Left kidney (tissue), 2 donors: ENCODE measurements around the gene ENTPD2. TPM values are rescaled to one million over a fixed set of nuclear protein-coding genes. Genes with fewer than 3 reads are reported as not detected.
"Not testable (repeated sequence)": the region's sequence is repeated elsewhere in the genome, so short reads cannot be mapped to it uniquely, and the experiment has no call there.

ENCODE experiments used
- DNase-seq: peaks from one replicate; pipeline ENCODE4 v3.0.0-alpha.2; 2013
- polyA plus RNA-seq: library from polyadenylated mRNA; unstranded; fragments of 120-200 nt; gene quantifications from one replicate; pipeline ENCODE4 v1.2.1, GENCODE V29; 2013; ENCODE audit not compliant: insufficient read length

ENTPD2 gene
- polyA plus RNA-seq, 1 donor = 4.7 TPM

GRCh38 chr9:137046088-137046787 lies 7.6 kb downstream of the ENTPD2 start, which contains the start of gene NPDC1:
NPDC1 (minus strand) TSS chr9:137046177; CDS start chr9:137045989, 188 bp downstream.
- peak; percentile 79 for DNase-seq

GRCh38 chr9:137045294-137046087 lies 8.4 kb downstream of the ENTPD2 start:
- DNase-seq = no peak

GRCh38 chr9:137044502-137045177 lies 9.2 kb downstream of the ENTPD2 start:
- DNase-seq = no peak

- no peak for DNase-seq
Observed at GRCh38 chr9:137044037-137044436, 9.8 kb downstream of the ENTPD2 start.

- no peak for DNase-seq
Observed at GRCh38 chr9:137042751-137043727, 10.8 kb downstream of the ENTPD2 start.

GRCh38 chr9:137041124-137041523 lies 12.7 kb downstream of the ENTPD2 start:
- DNase-seq = no peak

- DNase-seq = no peak
Observed at GRCh38 chr9:137040568-137040967, 13.3 kb downstream of the ENTPD2 start.

DNA sequence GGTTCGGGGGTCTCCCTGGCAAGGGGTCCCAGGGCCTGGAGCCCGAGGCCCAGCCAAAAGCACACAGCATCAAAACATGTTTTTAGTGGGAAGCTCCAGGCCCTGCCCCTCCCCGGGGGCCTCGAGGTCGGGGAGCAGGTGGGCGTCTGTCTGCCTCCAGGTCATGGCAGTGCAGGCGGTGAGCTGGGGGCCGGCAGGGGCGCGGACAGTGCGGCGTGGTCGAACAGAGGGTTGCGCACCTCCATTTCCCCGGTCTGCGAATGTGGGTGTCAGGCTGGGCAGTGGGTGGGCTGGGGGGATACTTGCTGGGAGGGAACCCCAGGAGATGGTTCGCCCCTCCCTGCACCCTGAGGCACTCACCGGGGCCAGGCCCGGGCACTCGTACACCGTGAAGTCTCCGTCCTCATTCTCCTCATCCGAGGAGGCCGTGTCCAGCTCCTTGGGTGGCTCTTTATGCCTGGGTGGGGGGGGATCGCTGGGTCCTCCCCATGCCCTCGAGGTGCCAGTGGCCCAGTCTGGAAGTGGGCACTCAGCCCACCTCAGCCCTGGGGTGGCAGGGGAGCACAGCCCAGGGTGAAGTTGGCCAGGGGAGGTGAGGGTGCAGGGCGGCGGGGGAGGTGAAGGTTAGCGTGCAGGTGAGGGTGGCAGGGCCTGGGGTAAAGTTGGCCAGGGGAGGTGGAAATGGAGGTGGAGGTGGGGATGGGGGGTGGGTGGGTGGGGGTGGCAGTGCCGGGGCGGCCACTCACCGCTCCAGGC lies 14.1 kb downstream of the ENTPD2 start:
- DNase-seq = no peak

GRCh38 chr9:137038916-137039315 lies 14.9 kb downstream of the ENTPD2 start:
- DNase-seq = no peak

DNA sequence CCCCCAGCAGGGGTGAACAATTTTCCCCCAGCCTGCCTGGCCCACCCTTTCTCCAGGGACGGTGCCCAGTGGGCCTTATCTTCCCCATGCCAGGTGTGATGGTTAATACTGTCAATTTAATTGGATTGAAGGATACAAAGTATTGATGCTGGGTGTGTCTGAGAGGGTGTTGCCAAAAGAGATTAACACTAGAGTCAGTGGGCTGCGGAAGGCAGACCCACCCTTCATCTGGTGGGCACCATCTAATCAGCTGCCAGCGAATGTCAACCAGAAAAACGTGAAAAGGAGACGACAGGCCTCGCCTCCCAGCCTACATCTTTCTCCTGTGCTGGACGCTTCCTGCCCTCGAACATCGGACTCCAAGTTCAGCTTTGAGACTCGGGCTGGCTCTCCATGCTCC lies 16.4 kb downstream of the ENTPD2 start:
- no peak for DNase-seq

GRCh38 chr9:137037035-137037434 lies 16.8 kb downstream of the ENTPD2 start:
- DNase-seq = no peak

DNA sequence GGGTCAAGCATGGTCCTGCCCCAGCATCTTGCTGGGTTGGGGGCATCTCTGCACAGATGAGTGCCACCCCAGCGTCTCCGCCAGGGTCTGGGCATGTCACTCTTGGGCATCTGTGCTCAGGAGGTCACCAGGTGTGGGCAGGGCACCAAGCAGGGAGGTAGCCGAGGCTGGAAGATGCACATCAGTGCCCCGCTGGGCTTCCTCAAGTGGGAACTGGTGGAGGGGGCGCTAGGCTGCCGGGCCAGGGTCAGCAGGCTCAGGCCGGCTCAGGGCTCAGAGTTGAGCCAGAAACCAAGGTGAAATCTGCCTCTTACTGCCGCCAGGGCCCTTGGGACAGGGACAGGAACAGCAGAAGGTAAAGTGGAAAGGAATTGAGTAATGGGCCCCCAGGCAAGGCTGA lies 17.9 kb downstream of the ENTPD2 start:
- DNase-seq = no peak

DNA sequence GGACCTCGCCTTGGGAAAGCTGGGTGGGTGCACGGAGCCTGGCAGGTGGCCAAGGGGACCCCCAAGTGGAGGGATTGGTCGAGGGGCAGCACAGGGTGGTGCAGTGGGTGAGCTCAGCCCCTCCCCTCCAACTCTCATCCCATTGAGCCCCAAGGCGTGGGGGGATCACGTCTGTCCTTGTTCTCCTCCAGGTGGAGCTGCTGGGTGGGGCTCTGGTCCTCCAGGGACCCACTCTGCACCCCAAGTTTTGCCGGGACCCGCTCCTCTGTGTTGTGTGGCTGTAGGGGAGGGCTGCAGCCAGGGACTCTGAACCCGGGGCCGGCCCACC lies 18.4 kb downstream of the ENTPD2 start:
- DNase-seq = no peak

GRCh38 chr9:137034709-137035506 lies 19.0 kb downstream of the ENTPD2 start:
- DNase-seq = no peak

DNA sequence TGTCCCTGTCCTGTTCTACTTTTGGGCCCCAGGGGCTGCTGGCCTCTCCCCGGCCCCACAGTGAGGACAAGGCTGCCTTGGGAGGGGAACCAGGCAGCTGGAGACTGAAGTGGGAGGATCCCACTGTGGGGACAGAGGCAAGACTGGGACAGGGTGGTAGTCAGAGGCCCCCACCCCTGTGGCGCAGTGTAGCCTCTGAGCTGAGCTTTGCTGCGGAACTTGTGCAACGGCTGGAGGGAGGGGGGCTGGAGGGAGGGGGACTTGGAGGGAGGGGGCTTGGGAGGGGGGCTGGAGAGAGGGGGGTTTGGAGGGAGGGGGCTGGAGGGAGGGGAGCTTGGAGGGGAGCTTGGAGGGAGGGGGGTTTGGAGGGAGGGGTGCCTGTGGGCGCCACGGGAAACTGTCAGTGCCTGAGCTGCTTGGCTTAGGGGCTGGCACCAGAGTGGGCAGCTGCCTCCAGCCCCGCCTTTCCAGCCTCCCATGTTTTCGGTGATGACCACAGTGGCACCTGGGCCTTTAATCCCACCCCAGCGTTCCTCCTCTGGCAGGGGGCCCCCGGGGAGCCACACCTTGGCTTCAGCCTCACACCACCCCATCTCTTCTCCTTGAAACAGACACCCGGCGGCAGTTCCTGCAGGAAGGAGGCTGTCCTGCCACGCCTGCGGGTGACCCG lies 19.7 kb downstream of the ENTPD2 start:
- no peak for DNase-seq

- not testable (repeated sequence) for DNase-seq
Observed at GRCh38 chr9:137033481-137033880, 20.4 kb downstream of the ENTPD2 start.

GRCh38 chr9:137032858-137033257 lies 21.0 kb downstream of the ENTPD2 start:
- no peak for DNase-seq

- DNase-seq = no peak
Observed at GRCh38 chr9:137031904-137032640, 21.8 kb downstream of the ENTPD2 start, which contains the start of gene FUT7. FUT7 (minus strand) TSS chr9:137032088; CDS start chr9:137031991, 97 bp downstream.
